ENCODE data around the gene HAVCR1.

GRCh38 chr5:157038568-157039187 is 20.2 kb downstream of the HAVCR1 start:
- TF ChIP-seq ZFP30 (CRISPR knock-in tag; IDR thresholded peaks at IDR 0.05) (no peak), ZNF565 (CRISPR knock-in tag; conservative IDR thresholded peaks at IDR 0.05; ENCODE audit: low read depth) (no peak), TCF4 (CRISPR knock-in tag; IDR thresholded peaks at IDR 0.05; ENCODE audit: borderline replicate concordance) (no peak), ESRRG (CRISPR knock-in tag; IDR thresholded peaks at IDR 0.05) (no peak), TOX (CRISPR knock-in tag; IDR thresholded peaks at IDR 0.05; ENCODE audit: borderline replicate concordance) (no peak), CREB5 (CRISPR knock-in tag; IDR thresholded peaks at IDR 0.05; ENCODE audit: low read depth) (no peak), ZFP3 (CRISPR knock-in tag; IDR thresholded peaks at IDR 0.05) (no peak), CSRNP3 (CRISPR knock-in tag; IDR thresholded peaks at IDR 0.05) (no peak), ZNF8 (CRISPR knock-in tag; IDR thresholded peaks at IDR 0.05) (no peak), PATZ1 (CRISPR knock-in tag; IDR thresholded peaks at IDR 0.05; ENCODE audit: borderline replicate concordance) (no peak), RARB (CRISPR knock-in tag; IDR thresholded peaks at IDR 0.05) (no peak), GLIS3 (CRISPR knock-in tag; IDR thresholded peaks at IDR 0.05) (no peak), PPARA (CRISPR knock-in tag; IDR thresholded peaks at IDR 0.05; ENCODE audit: borderline replicate concordance) (no peak)
